Thyroid gland (tissue), 4 donors: ENCODE measurements around the gene LAMA3. TPM values are rescaled to one million over a fixed set of nuclear protein-coding genes. Genes with fewer than 3 reads are reported as not detected.

Source experiments
- DNase-seq, 2 donors: peaks; one replicate each; pipeline ENCODE4 v3.0.0-alpha.2; 2019
- H3K27ac ChIP-seq, 3 donors: fragments of 200-600 bp; sonication (generic); 1 replicate in 2 of 3; 2 replicates in 1 of 3; pipeline ENCODE4 v1.5.1; 2016 to 2019; ENCODE audit warnings: mild to moderate bottlenecking in 1 of 3, moderate library complexity in 1 of 3
- H3K27me3 ChIP-seq: fragments of 200-600 bp; sonication (generic); one replicate; pipeline ENCODE4 v1.5.1; 2019
- H3K36me3 ChIP-seq, 2 donors: fragments of 200-600 bp; sonication (generic); one replicate each; pipeline ENCODE4 v1.5.1; 2016 to 2019
- H3K4me1 ChIP-seq, 2 donors: fragments of 200-600 bp; sonication (generic); one replicate each; pipeline ENCODE4 v1.5.1; 2017 to 2019
- H3K4me3 ChIP-seq, 3 donors: fragments of 200-600 bp; sonication (generic); replicated peaks in 1 of 3; 1 replicate in 2 of 3; 2 replicates in 1 of 3; pipeline ENCODE4 v1.5.1; 2016; ENCODE audit warnings: mild to moderate bottlenecking in 1 of 3
- H3K9me3 ChIP-seq: fragments of 200-600 bp; sonication (generic); one replicate; pipeline ENCODE4 v1.5.1; 2017
- CTCF ChIP-seq, 6 experiments: fragments of 200-600 bp in 3 of 6; fragments of 450-650 bp in 3 of 6; sonication (generic) in 3 of 6; IDR thresholded peaks; one replicate each; pipeline ENCODE4 v1.5.1; 2016 to 2019; ENCODE audit warnings: antibody characterized with exemption in 6 of 6, mild to moderate bottlenecking in 2 of 6, inconsistent platforms in 1 of 6, moderate library complexity in 1 of 6
- POLR2A ChIP-seq, 2 donors: fragments of 450-650 bp; IDR thresholded peaks; one replicate each; pipeline ENCODE4 v1.6.1; 2017; ENCODE audit warnings: antibody characterized with exemption in 2 of 2, mild to moderate bottlenecking in 2 of 2, moderate library complexity in 1 of 2
- WGBS, 2 donors: methylation state at CpG; one replicate each; pipeline ENCODE4 v1.1.5; 2017; 5-methylcytosine and 5-hydroxymethylcytosine counted together
- intact Hi-C: fragments of 100-400 bp; cut with DNase I; formaldehyde crosslinking; loops from one replicate; pipeline ENCODE4 v1.15.1; 2023
- total RNA-seq, 4 donors: library from RNA; depleted of rRNA; stranded (reverse); fragments of >200 nt; gene quantifications; one replicate each; pipeline ENCODE4 v1.2.3, GENCODE V29; 2016

The LAMA3 gene
- total RNA-seq, 4 donors from 2014 or later: 7.5 to 12.1 (median 8.9) TPM

GRCh38 chr18:23745366-23745765, 56.1 kb downstream of the LAMA3 start:
- H3K27me3 ChIP-seq: no peaks in the 10 kb centered on the region
- no peak for DNase-seq
- H3K9me3 ChIP-seq: no peaks in the 10 kb centered on the region
- intact Hi-C loops: no loop called here
- no peaks in the 10 kb centered on the region for H3K4me1 ChIP-seq
- H3K4me3 ChIP-seq: no peak overlapping the region
- no peaks in the 10 kb centered on the region for H3K36me3 ChIP-seq
- 97 to 98% methylated on average over 2 of the region's 2 CpGs for WGBS, 2 donors
- no peak overlapping the region for H3K27ac ChIP-seq
- TF ChIP-seq POLR2A (IDR thresholded peaks at IDR 0.05) (no peak), CTCF (IDR thresholded peaks at IDR 0.05) (no peak)

- H3K4me1 ChIP-seq: no peaks in the 10 kb centered on the region
- H3K27ac ChIP-seq: no peak overlapping the region
- H3K27me3 ChIP-seq: no peaks in the 10 kb centered on the region
- 70 to 71% methylated on average over 4 of the region's 4 CpGs for WGBS, 2 donors
- no peak for DNase-seq
- intact Hi-C loops: no loop called here
- no peak overlapping the region for H3K4me3 ChIP-seq
- no peaks in the 10 kb centered on the region for H3K36me3 ChIP-seq
- TF ChIP-seq POLR2A (IDR thresholded peaks at IDR 0.05) (no peak), CTCF (IDR thresholded peaks at IDR 0.05) (no peak)
- H3K9me3 ChIP-seq: no peaks in the 10 kb centered on the region
Measured at GRCh38 chr18:23746851-23747250, 57.6 kb downstream of the LAMA3 start.

GRCh38 chr18:23752363-23752762, 63.1 kb downstream of the LAMA3 start:
- Histone ChIP-seq H3K4me1 (no peaks in the 10 kb centered on the region), H3K9me3 (no peaks in the 10 kb centered on the region), H3K36me3 (no peaks in the 10 kb centered on the region), H3K27me3 (no peaks in the 10 kb centered on the region), H3K27ac (no peak overlapping the region), H3K4me3 (no peak overlapping the region)
- intact Hi-C loops: no loop called here
- DNase-seq: no peak
- WGBS, 2 donors: 80 to 100% methylated on average over 2 of the region's 2 CpGs
- no peak for TF ChIP-seq POLR2A (IDR thresholded peaks at IDR 0.05)
- no peak for TF ChIP-seq CTCF (IDR thresholded peaks at IDR 0.05)

DNA sequence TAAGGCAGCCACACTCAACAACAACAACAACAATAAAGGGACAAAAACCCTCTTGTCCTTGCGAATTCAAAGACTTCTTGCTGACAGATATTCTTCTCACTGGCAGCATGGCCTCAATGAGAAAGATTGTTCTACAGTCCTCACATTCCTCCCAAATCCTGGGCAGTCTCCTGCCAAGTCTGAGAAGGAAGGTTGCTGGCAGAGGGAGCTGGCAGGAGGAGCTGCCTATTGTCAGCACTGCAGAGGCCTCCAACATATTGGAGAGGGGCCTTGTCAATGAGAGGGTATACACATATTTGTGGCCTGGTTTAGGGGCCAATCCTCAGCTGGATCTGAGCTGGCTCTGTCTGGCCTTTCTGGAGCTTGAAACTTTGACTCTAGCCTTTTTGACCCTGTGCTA, 63.5 kb downstream of the LAMA3 start:
- Histone ChIP-seq H3K27me3 (no peaks in the 10 kb centered on the region), H3K9me3 (no peaks in the 10 kb centered on the region), H3K4me1 (no peaks in the 10 kb centered on the region), H3K4me3 (no peak overlapping the region), H3K27ac (no peak overlapping the region), H3K36me3 (no peaks in the 10 kb centered on the region)
- intact Hi-C loops: no loop called here
- 54 to 78% methylated on average over 1 of the region's 1 CpG for WGBS, 2 donors
- DNase-seq: peak in 1 of 2 donors; percentile 24
- TF ChIP-seq POLR2A (IDR thresholded peaks at IDR 0.05) (no peak), CTCF (IDR thresholded peaks at IDR 0.05) (no peak)

DNA sequence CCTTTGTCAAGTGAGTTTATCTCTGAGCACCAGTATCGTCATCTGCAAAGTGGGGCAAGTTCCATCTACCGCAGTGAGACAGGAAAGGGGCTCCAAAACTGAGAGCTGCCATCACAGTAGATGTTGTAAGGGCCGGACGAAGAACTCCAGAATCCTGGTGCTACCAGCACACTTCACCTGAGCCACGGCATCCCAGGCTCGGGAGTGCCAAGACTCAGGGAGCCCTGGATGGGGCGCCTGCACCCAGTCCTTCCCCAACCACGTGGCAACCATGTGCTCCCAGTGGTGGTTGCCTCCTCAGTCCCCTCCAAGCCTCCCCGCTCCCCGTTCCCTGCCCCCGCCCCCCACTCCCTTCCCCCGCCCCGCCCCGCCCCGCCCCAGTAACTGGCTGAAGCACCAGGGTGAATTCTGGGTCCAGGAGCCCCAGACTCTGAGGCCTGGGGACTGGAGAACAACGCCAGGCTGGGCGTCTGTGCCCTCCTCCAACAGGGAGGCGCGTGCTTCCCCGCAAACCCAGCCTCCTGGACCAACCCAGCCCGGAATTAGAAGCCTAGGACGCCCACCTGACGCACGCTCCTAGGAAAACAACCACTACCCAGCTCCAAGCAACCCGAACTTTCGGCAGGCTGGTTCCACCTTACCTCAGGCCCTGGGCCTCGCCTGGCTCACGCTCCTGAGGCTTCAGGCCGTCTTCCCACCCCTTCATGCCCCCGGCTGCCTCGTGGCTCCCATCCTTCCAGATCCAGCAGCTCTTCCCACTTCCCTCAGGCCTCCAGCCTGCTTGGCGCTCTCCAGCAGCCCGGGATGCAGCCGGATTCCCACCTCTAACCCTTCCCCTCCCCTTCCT, 67.6 kb downstream of the LAMA3 start:
- no peak for DNase-seq
- H3K27me3 ChIP-seq: no peaks in the 10 kb centered on the region
- WGBS, 2 donors: 75 to 79% methylated on average over 30 of the region's 34 CpGs
- intact Hi-C loops: no loop called here
- no peaks in the 10 kb centered on the region for H3K36me3 ChIP-seq
- H3K27ac ChIP-seq: no peak overlapping the region
- no peaks in the 10 kb centered on the region for H3K4me1 ChIP-seq
- H3K4me3 ChIP-seq: no peak overlapping the region
- TF ChIP-seq CTCF (IDR thresholded peaks at IDR 0.05) (no peak), POLR2A (IDR thresholded peaks at IDR 0.05) (no peak)
- no peaks in the 10 kb centered on the region for H3K9me3 ChIP-seq
